ENCODE results near the gene PAX5. TPM values are rescaled to one million over a fixed set of nuclear protein-coding genes. Genes with fewer than 3 reads are reported as not detected.

PAX5 gene
- total and polyA plus RNA-seq, 2 donors, result 0.38 to 1.6 TPM

DNA sequence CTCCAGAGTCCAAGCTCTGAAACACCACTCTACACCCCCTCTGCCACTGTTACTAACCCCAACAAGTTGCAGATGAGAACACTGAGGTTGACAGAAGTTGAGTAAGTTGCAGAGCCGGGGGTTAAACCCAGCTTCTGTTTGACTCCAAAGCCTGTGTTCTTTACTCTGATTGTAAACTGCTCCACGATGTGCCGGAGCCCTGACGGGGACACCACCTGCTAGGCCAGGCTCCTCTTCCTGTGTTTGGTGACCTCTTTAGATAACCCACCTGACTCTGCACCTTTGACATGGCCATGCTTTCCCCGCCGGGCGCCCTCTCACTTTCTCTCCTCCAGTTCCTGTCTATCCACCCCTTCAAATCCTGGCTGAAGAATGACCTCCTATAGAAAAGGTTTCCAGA, 96.7 kb downstream of the PAX5 start:
- no peak overlapping the region for H3K27ac ChIP-seq (ENCODE audit: low read depth in 1 of 2, low read length in 1 of 2)
- H3K36me3 ChIP-seq (ENCODE audit: control insufficient read depth in 2 of 2, insufficient read depth in 2 of 2, low read length in 1 of 2), result no peaks in the 10 kb centered on the region
- no peaks in the 10 kb centered on the region for H3K9me3 ChIP-seq (ENCODE audit: control insufficient read depth in 2 of 2, insufficient read depth in 1 of 2, low read length in 1 of 2)
- peaks cover 3 to 15% of the 10 kb centered on the region in 2 donors for H3K27me3 ChIP-seq (ENCODE audit: control insufficient read depth in 2 of 2, insufficient read depth in 1 of 2, low read length in 1 of 2)
- H3K4me1 ChIP-seq (ENCODE audit: control insufficient read depth in 2 of 2, insufficient read depth in 2 of 2, low read length in 2 of 2), result no peaks in the 10 kb centered on the region
- 77% methylated on average over 7 of the region's 7 CpGs for WGBS
- no peak for DNase-seq (ENCODE audit: low read depth in 6 of 9, low spot score in 9 of 9)
- H3K4me3 ChIP-seq (ENCODE audit: low read length in 2 of 2), result no peak overlapping the region

GRCh38 chr9:36936498-36936831, 97.6 kb downstream of the PAX5 start:
- H3K36me3 ChIP-seq (ENCODE audit: control insufficient read depth in 2 of 2, insufficient read depth in 2 of 2, low read length in 1 of 2), result no peaks in the 10 kb centered on the region
- DNase-seq (ENCODE audit: low read depth in 6 of 9, low spot score in 9 of 9), result no peak
- no peaks in the 10 kb centered on the region for H3K9me3 ChIP-seq (ENCODE audit: control insufficient read depth in 2 of 2, insufficient read depth in 1 of 2, low read length in 1 of 2)
- peaks cover 3 to 15% of the 10 kb centered on the region in 2 donors for H3K27me3 ChIP-seq (ENCODE audit: control insufficient read depth in 2 of 2, insufficient read depth in 1 of 2, low read length in 1 of 2)
- no peak overlapping the region for H3K27ac ChIP-seq (ENCODE audit: low read depth in 1 of 2, low read length in 1 of 2)
- H3K4me1 ChIP-seq (ENCODE audit: control insufficient read depth in 2 of 2, insufficient read depth in 2 of 2, low read length in 2 of 2), result no peaks in the 10 kb centered on the region
- no peak overlapping the region for H3K4me3 ChIP-seq (ENCODE audit: low read length in 2 of 2)

DNA sequence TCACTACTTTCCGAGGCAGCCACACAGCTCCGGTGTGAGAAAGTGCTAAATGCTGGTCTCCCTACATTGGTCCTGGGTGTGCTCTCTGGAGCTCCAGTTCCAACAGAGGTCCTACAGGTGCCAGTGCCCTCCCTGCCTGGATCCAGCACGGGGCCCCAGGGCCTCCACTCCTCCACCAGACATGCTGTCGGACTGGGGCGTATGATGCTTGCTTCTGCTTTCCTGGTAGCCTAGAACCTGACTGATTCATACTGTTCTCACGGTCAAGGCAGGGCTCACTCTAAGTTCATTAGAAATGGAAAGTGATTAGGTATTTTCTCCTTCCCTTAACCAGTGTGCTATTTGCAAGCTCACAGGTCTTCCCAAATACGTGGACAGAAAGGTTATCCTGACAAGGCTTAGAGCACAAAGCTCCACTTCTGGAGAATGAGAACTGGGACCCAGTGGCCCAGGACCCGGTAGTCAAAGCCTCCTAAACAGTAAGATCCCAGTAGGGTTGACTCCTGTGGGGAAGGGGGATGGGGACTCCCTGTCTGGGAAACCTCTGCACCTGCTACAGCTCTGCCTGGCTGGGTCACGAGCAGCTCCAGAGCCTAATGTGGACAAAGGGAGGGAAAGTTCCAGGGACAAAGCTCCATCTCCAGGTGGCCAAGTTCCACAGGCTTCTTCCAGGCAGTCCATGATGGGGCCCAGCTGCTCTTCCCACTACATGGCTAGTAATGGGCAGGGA, 98.1 kb downstream of the PAX5 start:
- H3K4me3 ChIP-seq (ENCODE audit: low read length in 2 of 2), result no peak overlapping the region
- H3K4me1 ChIP-seq (ENCODE audit: control insufficient read depth in 2 of 2, insufficient read depth in 2 of 2, low read length in 2 of 2), result no peaks in the 10 kb centered on the region
- DNase-seq (ENCODE audit: low read depth in 6 of 9, low spot score in 9 of 9), result no peak
- H3K36me3 ChIP-seq (ENCODE audit: control insufficient read depth in 2 of 2, insufficient read depth in 2 of 2, low read length in 1 of 2), result no peaks in the 10 kb centered on the region
- H3K27ac ChIP-seq (ENCODE audit: low read depth in 1 of 2, low read length in 1 of 2), result no peak overlapping the region
- H3K27me3 ChIP-seq (ENCODE audit: control insufficient read depth in 2 of 2, insufficient read depth in 1 of 2, low read length in 1 of 2), result peaks cover 3 to 15% of the 10 kb centered on the region in 2 donors
- no peaks in the 10 kb centered on the region for H3K9me3 ChIP-seq (ENCODE audit: control insufficient read depth in 2 of 2, insufficient read depth in 1 of 2, low read length in 1 of 2)
- WGBS, result 90% methylated on average over 9 of the region's 9 CpGs

- Histone ChIP-seq H3K4me3 (ENCODE audit: low read length in 2 of 2) (no peak overlapping the region), H3K27ac (ENCODE audit: low read depth in 1 of 2, low read length in 1 of 2) (no peak overlapping the region), H3K4me1 (ENCODE audit: control insufficient read depth in 2 of 2, insufficient read depth in 2 of 2, low read length in 2 of 2) (no peaks in the 10 kb centered on the region), H3K9me3 (ENCODE audit: control insufficient read depth in 2 of 2, insufficient read depth in 1 of 2, low read length in 1 of 2) (no peaks in the 10 kb centered on the region), H3K27me3 (ENCODE audit: control insufficient read depth in 2 of 2, insufficient read depth in 1 of 2, low read length in 1 of 2) (peaks cover 3 to 15% of the 10 kb centered on the region in 2 donors), H3K36me3 (ENCODE audit: control insufficient read depth in 2 of 2, insufficient read depth in 2 of 2, low read length in 1 of 2) (no peaks in the 10 kb centered on the region)
- 97% methylated on average over 4 of the region's 4 CpGs for WGBS
- no peak for DNase-seq (ENCODE audit: low read depth in 6 of 9, low spot score in 9 of 9)
These were observed 98.7 kb downstream of the PAX5 start for GRCh38 chr9:36935332-36935731.

- WGBS, result 86% methylated on average over 5 of the region's 5 CpGs
- Histone ChIP-seq H3K9me3 (ENCODE audit: control insufficient read depth in 2 of 2, insufficient read depth in 1 of 2, low read length in 1 of 2) (no peaks in the 10 kb centered on the region), H3K4me1 (ENCODE audit: control insufficient read depth in 2 of 2, insufficient read depth in 2 of 2, low read length in 2 of 2) (no peaks in the 10 kb centered on the region), H3K27ac (ENCODE audit: low read depth in 1 of 2, low read length in 1 of 2) (no peak overlapping the region), H3K4me3 (ENCODE audit: low read length in 2 of 2) (no peak overlapping the region), H3K27me3 (ENCODE audit: control insufficient read depth in 2 of 2, insufficient read depth in 1 of 2, low read length in 1 of 2) (peaks cover 3 to 12% of the 10 kb centered on the region in 2 donors), H3K36me3 (ENCODE audit: control insufficient read depth in 2 of 2, insufficient read depth in 2 of 2, low read length in 1 of 2) (no peaks in the 10 kb centered on the region)
- no peak for DNase-seq (ENCODE audit: low read depth in 6 of 9, low spot score in 9 of 9)
These were observed 99.5 kb downstream of the PAX5 start for GRCh38 chr9:36934478-36935065.

GRCh38 chr9:36933676-36934215, 100.3 kb downstream of the PAX5 start:
- peaks cover 3 to 8% of the 10 kb centered on the region in 2 donors for H3K27me3 ChIP-seq (ENCODE audit: control insufficient read depth in 2 of 2, insufficient read depth in 1 of 2, low read length in 1 of 2)
- WGBS, result 94% methylated on average over 6 of the region's 6 CpGs
- H3K9me3 ChIP-seq (ENCODE audit: control insufficient read depth in 2 of 2, insufficient read depth in 1 of 2, low read length in 1 of 2), result no peaks in the 10 kb centered on the region
- H3K27ac ChIP-seq (ENCODE audit: low read depth in 1 of 2, low read length in 1 of 2), result no peak overlapping the region
- H3K36me3 ChIP-seq (ENCODE audit: control insufficient read depth in 2 of 2, insufficient read depth in 2 of 2, low read length in 1 of 2), result no peaks in the 10 kb centered on the region
- no peaks in the 10 kb centered on the region for H3K4me1 ChIP-seq (ENCODE audit: control insufficient read depth in 2 of 2, insufficient read depth in 2 of 2, low read length in 2 of 2)
- H3K4me3 ChIP-seq (ENCODE audit: low read length in 2 of 2), result no peak overlapping the region
- no peak for DNase-seq (ENCODE audit: low read depth in 6 of 9, low spot score in 9 of 9)

DNA sequence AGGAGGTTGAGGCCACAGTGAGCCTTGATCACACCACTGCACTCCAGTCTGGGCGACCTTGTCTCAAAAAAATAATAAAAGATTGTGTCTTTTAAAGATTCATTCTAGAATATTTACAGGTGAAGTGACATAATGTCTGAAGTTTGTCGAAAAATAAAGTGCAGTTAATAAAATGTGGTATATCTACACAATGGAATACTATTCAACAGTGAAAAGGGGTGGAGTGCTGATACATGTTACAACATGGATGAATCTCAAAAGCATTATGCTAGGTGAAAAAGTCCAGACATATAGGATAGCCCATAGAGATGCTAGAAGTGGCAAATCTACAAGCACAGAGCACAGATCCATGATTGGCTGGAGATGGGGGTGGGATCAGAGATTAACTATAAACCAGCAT, 101.9 kb downstream of the PAX5 start:
- Histone ChIP-seq H3K36me3 (ENCODE audit: control insufficient read depth in 2 of 2, insufficient read depth in 2 of 2, low read length in 1 of 2) (no peaks in the 10 kb centered on the region), H3K4me3 (ENCODE audit: low read length in 2 of 2) (no peak overlapping the region), H3K27me3 (ENCODE audit: control insufficient read depth in 2 of 2, insufficient read depth in 1 of 2, low read length in 1 of 2) (peaks cover 0 to 5% of the 10 kb centered on the region in 2 donors), H3K4me1 (ENCODE audit: control insufficient read depth in 2 of 2, insufficient read depth in 2 of 2, low read length in 2 of 2) (no peaks in the 10 kb centered on the region), H3K9me3 (ENCODE audit: control insufficient read depth in 2 of 2, insufficient read depth in 1 of 2, low read length in 1 of 2) (no peaks in the 10 kb centered on the region), H3K27ac (ENCODE audit: low read depth in 1 of 2, low read length in 1 of 2) (no peak overlapping the region)
- WGBS, result 48% methylated on average over 2 of the region's 2 CpGs
- no peak for DNase-seq (ENCODE audit: low read depth in 6 of 9, low spot score in 9 of 9)

DNA sequence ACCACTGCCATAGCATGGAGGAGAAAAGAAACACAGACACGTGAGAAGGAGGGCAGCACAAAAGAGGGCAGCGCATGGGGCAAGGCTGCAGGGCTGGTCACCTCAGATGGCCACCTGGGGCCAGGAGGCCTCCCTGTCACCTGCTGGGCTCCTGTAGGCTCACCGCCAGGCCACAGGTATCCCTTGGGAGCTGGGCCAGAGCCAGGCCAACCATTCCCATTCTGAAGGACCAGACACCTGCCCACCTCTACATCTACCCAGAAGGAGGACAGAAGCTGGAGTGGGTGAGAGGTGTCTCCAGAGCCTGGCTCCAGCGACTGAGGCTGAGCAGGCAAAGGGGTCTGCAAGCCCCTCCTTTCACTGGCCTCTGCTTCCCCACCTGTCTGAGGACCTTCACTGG, 103.1 kb downstream of the PAX5 start:
- no peaks in the 10 kb centered on the region for H3K4me1 ChIP-seq (ENCODE audit: control insufficient read depth in 2 of 2, insufficient read depth in 2 of 2, low read length in 2 of 2)
- no peak overlapping the region for H3K27ac ChIP-seq (ENCODE audit: low read depth in 1 of 2, low read length in 1 of 2)
- no peak overlapping the region for H3K4me3 ChIP-seq (ENCODE audit: low read length in 2 of 2)
- DNase-seq (ENCODE audit: low read depth in 6 of 9, low spot score in 9 of 9), result no peak
- peaks cover 0 to under 1% of the 10 kb centered on the region in 2 donors for H3K27me3 ChIP-seq (ENCODE audit: control insufficient read depth in 2 of 2, insufficient read depth in 1 of 2, low read length in 1 of 2)
- no peaks in the 10 kb centered on the region for H3K9me3 ChIP-seq (ENCODE audit: control insufficient read depth in 2 of 2, insufficient read depth in 1 of 2, low read length in 1 of 2)
- H3K36me3 ChIP-seq (ENCODE audit: control insufficient read depth in 2 of 2, insufficient read depth in 2 of 2, low read length in 1 of 2), result no peaks in the 10 kb centered on the region
- 97% methylated on average over 4 of the region's 4 CpGs for WGBS

DNA sequence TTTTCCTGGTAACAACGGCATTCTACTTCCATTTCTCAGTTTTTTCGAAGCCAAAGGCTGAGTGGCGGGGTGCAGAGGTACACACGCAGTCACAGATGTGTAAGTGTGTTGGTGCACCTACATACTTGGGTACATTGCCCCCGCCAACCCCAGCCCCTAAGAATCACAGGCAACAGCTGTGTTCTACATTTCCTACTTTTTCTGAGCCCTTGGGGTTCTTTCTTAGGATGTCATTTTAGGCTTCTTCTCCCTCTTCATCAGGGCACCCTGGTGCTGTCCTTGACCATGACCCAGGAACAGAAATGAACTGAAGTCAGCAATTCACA, 104.8 kb downstream of the PAX5 start:
- no peaks in the 10 kb centered on the region for H3K27me3 ChIP-seq (ENCODE audit: control insufficient read depth in 2 of 2, insufficient read depth in 1 of 2, low read length in 1 of 2)
- H3K27ac ChIP-seq (ENCODE audit: low read depth in 1 of 2, low read length in 1 of 2), result no peak overlapping the region
- no peak overlapping the region for H3K4me3 ChIP-seq (ENCODE audit: low read length in 2 of 2)
- no peaks in the 10 kb centered on the region for H3K9me3 ChIP-seq (ENCODE audit: control insufficient read depth in 2 of 2, insufficient read depth in 1 of 2, low read length in 1 of 2)
- no peaks in the 10 kb centered on the region for H3K4me1 ChIP-seq (ENCODE audit: control insufficient read depth in 2 of 2, insufficient read depth in 2 of 2, low read length in 2 of 2)
- H3K36me3 ChIP-seq (ENCODE audit: control insufficient read depth in 2 of 2, insufficient read depth in 2 of 2, low read length in 1 of 2), result no peaks in the 10 kb centered on the region
- WGBS, result 85% methylated on average over 5 of the region's 5 CpGs
- DNase-seq (ENCODE audit: low read depth in 6 of 9, low spot score in 9 of 9), result no peak
